ENCODE results near the gene SLC50A1.

SLC50A1 gene

DNA sequence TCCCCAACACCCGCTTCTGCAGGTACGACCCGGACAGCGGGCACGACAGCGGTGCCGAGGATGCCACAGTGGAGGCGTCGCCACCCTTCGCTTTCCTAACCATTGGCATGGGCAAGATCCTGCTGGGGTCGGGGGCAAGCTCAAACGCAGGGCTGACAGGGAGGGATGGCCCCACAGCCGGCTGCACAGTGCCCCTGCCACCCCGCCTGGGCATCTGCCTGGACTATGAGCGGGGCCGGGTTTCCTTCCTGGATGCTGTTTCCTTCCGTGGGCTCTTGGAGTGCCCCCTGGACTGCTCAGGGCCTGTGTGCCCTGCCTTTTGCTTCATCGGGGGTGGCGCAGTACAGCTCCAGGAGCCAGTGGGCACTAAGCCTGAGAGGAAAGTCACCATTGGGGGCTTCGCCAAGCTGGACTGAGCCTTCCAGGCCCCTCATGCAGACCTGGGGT, 48.1 kb downstream of the SLC50A1 start (continued):
- TF ChIP-seq ZSCAN4 (tag by site-specific recombination; IDR thresholded peaks at IDR 0.05) (no peak), ZNF473 (tag by site-specific recombination; IDR thresholded peaks at IDR 0.05) (no peak), ZNF404 (tag by site-specific recombination; IDR thresholded peaks at IDR 0.05) (no peak)
- TF ChIP-seq, protein P1, sequence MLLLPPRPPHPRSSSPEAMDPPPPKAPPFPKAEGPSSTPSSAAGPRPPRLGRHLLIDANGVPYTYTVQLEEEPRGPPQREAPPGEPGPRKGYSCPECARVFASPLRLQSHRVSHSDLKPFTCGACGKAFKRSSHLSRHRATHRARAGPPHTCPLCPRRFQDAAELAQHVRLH (tag by site-specific recombination; IDR thresholded peaks at IDR 0.05) = no peak

GRCh38 chr1:155184351-155184811, 48.7 kb downstream of the SLC50A1 start:
- Histone ChIP-seq H3K9me3 (ENCODE audit: control insufficient read depth, insufficient read depth, low read depth, low read length) (no peaks in the 10 kb centered on the region), H3K36me3 (ENCODE audit: control insufficient read depth in 2 of 2, insufficient read depth in 1 of 2, low read length in 2 of 2) (no peaks in the 10 kb centered on the region), H3K4me3 (ENCODE audit: low read depth, low read length) (no peak overlapping the region), H3K27ac (ENCODE audit: extremely low read depth, low read depth, low read length) (no peak overlapping the region), H3K4me1 (ENCODE audit: control insufficient read depth, insufficient read depth, low read length) (no peaks in the 10 kb centered on the region)
- ChIA-PET CTCF (interaction anchor here (0.6 to 4.4 kb wide), 3 partner anchors 9 to 66 kb away, joined by 3 to 21 read pairs (median 15); partner anchors contain the start of gene KRTCAP2), POLR2A (interaction anchor here (1.0 kb wide), 1 partner anchor 9 kb away, joined by 3 read pairs; no protein-coding TSS in a partner anchor)
- TF ChIP-seq ZNF214 (tag by site-specific recombination; IDR thresholded peaks at IDR 0.05; ENCODE audit: borderline replicate concordance) (no peak), ZNF596 (tag by site-specific recombination; IDR thresholded peaks at IDR 0.05) (no peak), GLI4 (tag by site-specific recombination; IDR thresholded peaks at IDR 0.05) (no peak), ZNF274 (IDR thresholded peaks at IDR 0.05; ENCODE audit: low read length) (no peak), ZNF274 (tag by site-specific recombination; IDR thresholded peaks at IDR 0.05; ENCODE audit: borderline replicate concordance) (no peak), ZNF16 (tag by site-specific recombination; IDR thresholded peaks at IDR 0.05; ENCODE audit: low read depth) (no peak), ZNF473 (tag by site-specific recombination; IDR thresholded peaks at IDR 0.05) (no peak), ZNF335 (tag by site-specific recombination; conservative IDR thresholded peaks at IDR 0.05) (no peak), GLI2 (tag by site-specific recombination; IDR thresholded peaks at IDR 0.05; ENCODE audit: borderline replicate concordance, low read depth) (no peak), KLF17 (tag by site-specific recombination; IDR thresholded peaks at IDR 0.05) (no peak), ZNF48 (tag by site-specific recombination; IDR thresholded peaks at IDR 0.05) (no peak), YY1 (tag by site-specific recombination; IDR thresholded peaks at IDR 0.05) (no peak), ZNF610 (tag by site-specific recombination; IDR thresholded peaks at IDR 0.05; ENCODE audit: borderline replicate concordance) (no peak), ZNF239 (tag by site-specific recombination; IDR thresholded peaks at IDR 0.05) (no peak), ZNF664 (tag by site-specific recombination; IDR thresholded peaks at IDR 0.05) (no peak)
- TF ChIP-seq, protein P2, sequence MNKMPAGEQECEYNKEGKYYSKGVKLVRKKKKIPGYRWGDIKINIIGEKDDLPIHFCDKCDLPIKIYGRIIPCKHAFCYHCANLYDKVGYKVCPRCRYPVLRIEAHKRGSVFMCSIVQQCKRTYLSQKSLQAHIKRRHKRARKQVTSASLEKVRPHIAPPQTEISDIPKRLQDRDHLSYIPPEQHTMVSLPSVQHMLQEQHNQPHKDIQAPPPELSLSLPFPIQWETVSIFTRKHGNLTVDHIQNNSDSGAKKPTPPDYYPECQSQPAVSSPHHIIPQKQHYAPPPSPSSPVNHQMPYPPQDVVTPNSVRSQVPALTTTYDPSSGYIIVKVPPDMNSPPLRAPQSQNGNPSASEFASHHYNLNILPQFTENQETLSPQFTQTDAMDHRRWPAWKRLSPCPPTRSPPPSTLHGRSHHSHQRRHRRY (tag by site-specific recombination; IDR thresholded peaks at IDR 0.05) = no peak
- TF ChIP-seq, protein P3, sequence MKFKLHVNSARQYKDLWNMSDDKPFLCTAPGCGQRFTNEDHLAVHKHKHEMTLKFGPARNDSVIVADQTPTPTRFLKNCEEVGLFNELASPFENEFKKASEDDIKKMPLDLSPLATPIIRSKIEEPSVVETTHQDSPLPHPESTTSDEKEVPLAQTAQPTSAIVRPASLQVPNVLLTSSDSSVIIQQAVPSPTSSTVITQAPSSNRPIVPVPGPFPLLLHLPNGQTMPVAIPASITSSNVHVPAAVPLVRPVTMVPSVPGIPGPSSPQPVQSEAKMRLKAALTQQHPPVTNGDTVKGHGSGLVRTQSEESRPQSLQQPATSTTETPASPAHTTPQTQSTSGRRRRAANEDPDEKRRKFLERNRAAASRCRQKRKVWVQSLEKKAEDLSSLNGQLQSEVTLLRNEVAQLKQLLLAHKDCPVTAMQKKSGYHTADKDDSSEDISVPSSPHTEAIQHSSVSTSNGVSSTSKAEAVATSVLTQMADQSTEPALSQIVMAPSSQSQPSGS (tag by site-specific recombination; IDR thresholded peaks at IDR 0.05; ENCODE audit: low read depth) = no peak

Measured in HEK293 (cell line).